HEK293 (cell line): ENCODE results near the gene CDH10.

Experiments used
- CTCF ChIA-PET: fragments of 350-600 bp; formaldehyde crosslinking; extraction: SDS; loops from one replicate; lab custom pipeline; 2021; ENCODE audit warnings: antibody characterized with exemption; lab: Yijun Ruan, JAX
- POLR2A ChIA-PET: fragments of 300-600 bp; formaldehyde crosslinking; extraction: SDS; loops from one replicate; lab custom pipeline; 2020; ENCODE audit warnings: antibody characterized with exemption, inconsistent platforms; lab: Yijun Ruan, JAX
- H3K27ac ChIP-seq: fragments of 200-500 bp; sonication (Bioruptor generic); 2 replicates; pipeline ENCODE4 v1.5.1; 2014; ENCODE audit warnings: low read depth, low read length, control low read depth, inconsistent platforms; ENCODE audit errors: extremely low read depth
- H3K36me3 ChIP-seq, 2 experiments: fragments of 200-500 bp in 1 of 2; sonication (Bioruptor generic) in 1 of 2; 1 replicate in 1 of 2; 2 replicates in 1 of 2; pipeline ENCODE4 v1.5.1; 2014 to 2017; ENCODE audit warnings: inconsistent platforms in 2 of 2, low read length in 2 of 2; ENCODE audit not compliant: control insufficient read depth in 2 of 2, insufficient read depth in 1 of 2
- H3K4me1 ChIP-seq: fragments of 200-500 bp; sonication (Bioruptor generic); 2 replicates; pipeline ENCODE4 v1.5.1; 2014; ENCODE audit warnings: mild to moderate bottlenecking, low read length, inconsistent platforms; ENCODE audit not compliant: control insufficient read depth, insufficient read depth
- H3K4me3 ChIP-seq: 2 replicates; pipeline ENCODE4 v1.5.1; 2011; ENCODE audit warnings: low read depth, mild to moderate bottlenecking, control low read depth, low read length, moderate library complexity
- H3K9me3 ChIP-seq: fragments of 200-500 bp; sonication (Bioruptor generic); 2 replicates; pipeline ENCODE4 v1.5.1; 2014; ENCODE audit warnings: low read depth, low read length, inconsistent platforms; ENCODE audit not compliant: control insufficient read depth, insufficient read depth
- CTCF ChIP-seq: fragments of 450-650 bp; formaldehyde crosslinking; IDR thresholded peaks from 2 replicates; pipeline ENCODE4 v1.5.1; 2016; ENCODE audit warnings: missing biosample characterization, missing genetic modification characterization
- GLI4 ChIP-seq: fragments of 450-650 bp; formaldehyde crosslinking; IDR thresholded peaks from 2 replicates; pipeline ENCODE4 v1.5.1; 2016; ENCODE audit warnings: missing biosample characterization, missing genetic modification characterization
- KLF1 ChIP-seq: fragments of 450-650 bp; formaldehyde crosslinking; IDR thresholded peaks from 2 replicates; pipeline ENCODE4 v1.5.1; 2016; ENCODE audit warnings: missing biosample characterization, missing genetic modification characterization
- MEIS1 ChIP-seq: sonication (generic); formaldehyde crosslinking; IDR thresholded peaks from 2 replicates; pipeline ENCODE4 v1.8.1; 2022; ENCODE audit warnings: missing genetic modification reagents, mild to moderate bottlenecking, borderline replicate concordance
- OSR2 ChIP-seq: fragments of 450-650 bp; formaldehyde crosslinking; IDR thresholded peaks from 2 replicates; pipeline ENCODE4 v1.5.1; 2016; ENCODE audit warnings: missing biosample characterization, missing genetic modification characterization
- SP7 ChIP-seq: fragments of 450-650 bp; formaldehyde crosslinking; IDR thresholded peaks from 2 replicates; pipeline ENCODE4 v1.5.1; 2016; ENCODE audit warnings: missing biosample characterization, missing genetic modification characterization
- ZBTB48 ChIP-seq: fragments of 450-650 bp; formaldehyde crosslinking; IDR thresholded peaks from 2 replicates; pipeline ENCODE4 v1.5.1; 2016; ENCODE audit warnings: missing biosample characterization, missing genetic modification characterization
- ZBTB49 ChIP-seq: fragments of 450-650 bp; formaldehyde crosslinking; IDR thresholded peaks from 2 replicates; pipeline ENCODE4 v1.5.1; 2016; ENCODE audit warnings: missing biosample characterization, missing genetic modification characterization, low read depth
- ZEB2 ChIP-seq: fragments of 450-650 bp; formaldehyde crosslinking; IDR thresholded peaks from 2 replicates; pipeline ENCODE4 v1.5.1; 2016; ENCODE audit warnings: missing biosample characterization, missing genetic modification characterization
- ZIC2 ChIP-seq: fragments of 450-650 bp; formaldehyde crosslinking; IDR thresholded peaks from 2 replicates; pipeline ENCODE4 v1.5.1; 2016; ENCODE audit warnings: missing biosample characterization, missing genetic modification characterization
- ZNF202 ChIP-seq: fragments of 450-650 bp; formaldehyde crosslinking; IDR thresholded peaks from 2 replicates; pipeline ENCODE4 v1.5.1; 2016; ENCODE audit warnings: missing biosample characterization, missing genetic modification characterization, borderline replicate concordance
- ZNF214 ChIP-seq: fragments of 450-650 bp; formaldehyde crosslinking; IDR thresholded peaks from 2 replicates; pipeline ENCODE4 v1.5.1; 2017; ENCODE audit warnings: missing biosample characterization, mild to moderate bottlenecking, missing genetic modification characterization, borderline replicate concordance
- ZNF23 ChIP-seq: fragments of 450-650 bp; formaldehyde crosslinking; IDR thresholded peaks from 2 replicates; pipeline ENCODE4 v1.5.1; 2016; ENCODE audit warnings: missing biosample characterization, missing genetic modification characterization, borderline replicate concordance
- ZNF248 ChIP-seq: fragments of 450-650 bp; formaldehyde crosslinking; IDR thresholded peaks from 2 replicates; pipeline ENCODE4 v1.5.1; 2017; ENCODE audit warnings: missing biosample characterization, missing genetic modification characterization
- ZNF416 ChIP-seq: fragments of 450-650 bp; formaldehyde crosslinking; IDR thresholded peaks from 2 replicates; pipeline ENCODE4 v1.5.1; 2016; ENCODE audit warnings: missing biosample characterization, missing genetic modification characterization
- ZNF549 ChIP-seq: fragments of 450-650 bp; IDR thresholded peaks from 2 replicates; pipeline ENCODE4 v1.5.1; 2018; ENCODE audit warnings: missing biosample characterization, missing genetic modification characterization, mild to moderate bottlenecking, inconsistent platforms, moderate library complexity
- ZNF580 ChIP-seq: fragments of 450-650 bp; formaldehyde crosslinking; IDR thresholded peaks from 2 replicates; pipeline ENCODE4 v1.5.1; 2016; ENCODE audit warnings: missing biosample characterization, missing genetic modification characterization
- ZNF629 ChIP-seq: fragments of 450-650 bp; formaldehyde crosslinking; IDR thresholded peaks from 2 replicates; pipeline ENCODE4 v1.5.1; 2017; ENCODE audit warnings: missing biosample characterization, missing genetic modification characterization
- ZNF639 ChIP-seq: fragments of 450-650 bp; formaldehyde crosslinking; IDR thresholded peaks from 2 replicates; pipeline ENCODE4 v1.5.1; 2016; ENCODE audit warnings: missing biosample characterization, missing genetic modification characterization
- ZNF654 ChIP-seq: fragments of 450-650 bp; formaldehyde crosslinking; IDR thresholded peaks from 2 replicates; pipeline ENCODE4 v1.5.1; 2016; ENCODE audit warnings: low read depth, missing biosample characterization, missing genetic modification characterization
- ZNF658 ChIP-seq: fragments of 450-650 bp; formaldehyde crosslinking; IDR thresholded peaks from 2 replicates; pipeline ENCODE4; 2016; ENCODE audit warnings: missing biosample characterization, missing genetic modification characterization
- ZNF692 ChIP-seq: fragments of 450-650 bp; formaldehyde crosslinking; IDR thresholded peaks from 2 replicates; pipeline ENCODE4 v1.5.1; 2016; ENCODE audit warnings: missing biosample characterization, missing genetic modification characterization
- ZNF777 ChIP-seq: fragments of 450-650 bp; formaldehyde crosslinking; IDR thresholded peaks from 2 replicates; pipeline ENCODE4 v1.5.1; 2017; ENCODE audit warnings: missing biosample characterization, missing genetic modification characterization, borderline replicate concordance
- ZNF785 ChIP-seq: fragments of 450-650 bp; formaldehyde crosslinking; IDR thresholded peaks from 2 replicates; pipeline ENCODE4 v1.5.1; 2016; ENCODE audit warnings: missing biosample characterization, missing genetic modification characterization
- ZNF791 ChIP-seq: fragments of 450-650 bp; formaldehyde crosslinking; IDR thresholded peaks from 2 replicates; pipeline ENCODE4 v1.5.1; 2016; ENCODE audit warnings: missing biosample characterization, missing genetic modification characterization
- ZNF843 ChIP-seq: fragments of 450-650 bp; formaldehyde crosslinking; IDR thresholded peaks from 2 replicates; pipeline ENCODE4 v1.5.1; 2016; ENCODE audit warnings: missing biosample characterization, missing genetic modification characterization
- ZSCAN23 ChIP-seq: fragments of 450-650 bp; formaldehyde crosslinking; IDR thresholded peaks from 2 replicates; pipeline ENCODE4 v1.5.1; 2016; ENCODE audit warnings: missing biosample characterization, missing genetic modification characterization

The CDH10 gene

GRCh38 chr5:24585751-24586150, 59.0 kb downstream of the CDH10 start:
- TF ChIP-seq ZNF202 (tag by site-specific recombination) (no peak), SP7 (tag by site-specific recombination) (no peak), OSR2 (tag by site-specific recombination) (no peak), ZNF785 (tag by site-specific recombination) (no peak), ZNF629 (no peak), ZBTB48 (tag by site-specific recombination) (no peak), KLF1 (tag by site-specific recombination) (no peak), ZNF416 (no peak), ZNF843 (tag by site-specific recombination) (no peak), ZNF639 (tag by site-specific recombination) (no peak), ZIC2 (tag by site-specific recombination) (no peak), ZNF248 (tag by site-specific recombination) (no peak), ZNF777 (no peak), ZNF214 (tag by site-specific recombination) (no peak), ZNF658 (no peak), ZNF580 (no peak), CTCF (tag by site-specific recombination) (no peak)
- Histone ChIP-seq H3K4me1 (no peaks in the 10 kb centered on the region), H3K4me3 (no peak overlapping the region), H3K9me3 (no peaks in the 10 kb centered on the region), H3K36me3 (no peaks in the 10 kb centered on the region), H3K27ac (no peak overlapping the region)
- POLR2A ChIA-PET, result no interaction called here
- CTCF ChIA-PET, result interaction anchor here (0.6 kb wide), 1 partner anchor 382 kb away, joined by 4 read pairs; no protein-coding TSS in a partner anchor

GRCh38 chr5:24571302-24571701, 73.5 kb downstream of the CDH10 start:
- no peaks in the 10 kb centered on the region for H3K36me3 ChIP-seq
- CTCF ChIA-PET, result no interaction called here
- H3K27ac ChIP-seq, result no peak overlapping the region
- POLR2A ChIA-PET, result no interaction called here
- H3K9me3 ChIP-seq, result no peaks in the 10 kb centered on the region
- no peak for TF ChIP-seq ZNF692 (tag by site-specific recombination)
- TF ChIP-seq ZNF549 (tag by site-specific recombination), result no peak
- no peak for TF ChIP-seq ZSCAN23
- TF ChIP-seq ZEB2, result no peak
- no peak for TF ChIP-seq ZNF23
- no peak for TF ChIP-seq ZBTB49 (tag by site-specific recombination)
- no peak for TF ChIP-seq GLI4
- TF ChIP-seq MEIS1 (CRISPR knock-in tag), result no peak
- no peak for TF ChIP-seq ZIC2 (tag by site-specific recombination)
- TF ChIP-seq ZNF214 (tag by site-specific recombination), result no peak
- no peak for TF ChIP-seq ZNF791 (tag by site-specific recombination)
- no peak for TF ChIP-seq ZNF654 (tag by site-specific recombination)
- TF ChIP-seq, all 188 proteins: peak for 0
- Histone ChIP-seq H3K4me1 (no peaks in the 10 kb centered on the region), H3K4me3 (no peak overlapping the region)
